ENCODE data around the gene ACVR1B. TPM values are rescaled to one million over a fixed set of nuclear protein-coding genes. Genes with fewer than 3 reads are reported as not detected.
A peak's percentile ranks its signal among the peaks of the same experiment; 100 is the strongest.
"Not testable (repeated sequence)": the region's sequence is repeated elsewhere in the genome, so short reads cannot be mapped to it uniquely, and the experiment has no call there.

The ACVR1B gene
- total RNA-seq, 2 donors from 2014 or later = 6.8 TPM

GRCh38 chr12:51961834-51962233 is 10.3 kb downstream of the ACVR1B start:
- no peak overlapping the region for H3K27ac Mint-ChIP-seq
- H3K4me1 Mint-ChIP-seq = peaks cover 12% of the 10 kb centered on the region
- H3K4me3 Mint-ChIP-seq = no peak overlapping the region
- no peaks in the 10 kb centered on the region for H3K27me3 Mint-ChIP-seq
- no peaks in the 10 kb centered on the region for H3K9me3 Mint-ChIP-seq
- ATAC-seq (replicated peaks) = no peak
- no peaks in the 10 kb centered on the region for H3K36me3 Mint-ChIP-seq (ENCODE audit: low read depth)

- peaks cover 12% of the 10 kb centered on the region for H3K4me1 Mint-ChIP-seq
- no peaks in the 10 kb centered on the region for H3K27me3 Mint-ChIP-seq
- ATAC-seq (replicated peaks) = no peak
- no peak overlapping the region for H3K4me3 Mint-ChIP-seq
- H3K27ac Mint-ChIP-seq = no peak overlapping the region
- H3K36me3 Mint-ChIP-seq (ENCODE audit: low read depth) = no peaks in the 10 kb centered on the region
- H3K9me3 Mint-ChIP-seq = no peaks in the 10 kb centered on the region
Observed at GRCh38 chr12:51962737-51963136, 11.2 kb downstream of the ACVR1B start.

GRCh38 chr12:51963477-51963876 is 12.0 kb downstream of the ACVR1B start:
- Mint-ChIP-seq H3K27me3 (no peaks in the 10 kb centered on the region), H3K4me1 (peaks cover 12% of the 10 kb centered on the region), H3K36me3 (ENCODE audit: low read depth) (no peaks in the 10 kb centered on the region), H3K4me3 (no peak overlapping the region), H3K27ac (no peak overlapping the region), H3K9me3 (no peaks in the 10 kb centered on the region)
- ATAC-seq (replicated peaks) = no peak

- H3K27ac Mint-ChIP-seq = peak overlapping the region; percentile 64
- no peaks in the 10 kb centered on the region for H3K9me3 Mint-ChIP-seq
- H3K4me3 Mint-ChIP-seq = peak overlapping the region; percentile 72
- H3K4me1 Mint-ChIP-seq = peaks cover 42% of the 10 kb centered on the region
- no peaks in the 10 kb centered on the region for H3K27me3 Mint-ChIP-seq
- no peaks in the 10 kb centered on the region for H3K36me3 Mint-ChIP-seq (ENCODE audit: low read depth)
- no peak for ATAC-seq (replicated peaks)
Observed at GRCh38 chr12:51969643-51970042, 18.1 kb downstream of the ACVR1B start.

GRCh38 chr12:51970904-51971646 is 19.6 kb downstream of the ACVR1B start:
- Mint-ChIP-seq H3K27me3 (no peaks in the 10 kb centered on the region), H3K9me3 (no peaks in the 10 kb centered on the region)

GRCh38 chr12:51971679-51972421 is 20.4 kb downstream of the ACVR1B start:
- Mint-ChIP-seq H3K27me3 (no peaks in the 10 kb centered on the region), H3K4me3 (peak overlapping the region; percentile 72), H3K27ac (peak overlapping the region; percentile 64), H3K4me1 (peaks cover 61% of the 10 kb centered on the region), H3K9me3 (no peaks in the 10 kb centered on the region), H3K36me3 (ENCODE audit: low read depth) (peaks cover 21% of the 10 kb centered on the region)
- ATAC-seq (replicated peaks) = peak; percentile 6

More at GRCh38 chr12:51970904-51971646, 19.6 kb downstream of the ACVR1B start:
- peak overlapping the region; percentile 72 for H3K4me3 Mint-ChIP-seq
- H3K27ac Mint-ChIP-seq = peak overlapping the region; percentile 64
- H3K36me3 Mint-ChIP-seq (ENCODE audit: low read depth) = peaks cover 13% of the 10 kb centered on the region
- peak; percentile 90 for ATAC-seq (replicated peaks)
- peaks cover 57% of the 10 kb centered on the region for H3K4me1 Mint-ChIP-seq

GRCh38 chr12:51972422-51972812 is 20.9 kb downstream of the ACVR1B start:
- H3K9me3 Mint-ChIP-seq = no peaks in the 10 kb centered on the region
- H3K4me1 Mint-ChIP-seq = peaks cover 61% of the 10 kb centered on the region
- ATAC-seq (replicated peaks) = no peak
- no peak overlapping the region for H3K27ac Mint-ChIP-seq
- H3K36me3 Mint-ChIP-seq (ENCODE audit: low read depth) = peaks cover 26% of the 10 kb centered on the region
- H3K27me3 Mint-ChIP-seq = no peaks in the 10 kb centered on the region
- peak overlapping the region; percentile 72 for H3K4me3 Mint-ChIP-seq

- H3K36me3 Mint-ChIP-seq (ENCODE audit: low read depth) = peaks cover 30% of the 10 kb centered on the region
- peak; percentile 60 for ATAC-seq (replicated peaks)
- no peaks in the 10 kb centered on the region for H3K9me3 Mint-ChIP-seq
- H3K27ac Mint-ChIP-seq = no peak overlapping the region
- peaks cover 61% of the 10 kb centered on the region for H3K4me1 Mint-ChIP-seq
- H3K27me3 Mint-ChIP-seq = no peaks in the 10 kb centered on the region
- peak overlapping the region; percentile 72 for H3K4me3 Mint-ChIP-seq
Observed at GRCh38 chr12:51972849-51973273, 21.4 kb downstream of the ACVR1B start.

GRCh38 chr12:51973560-51973959 is 22.1 kb downstream of the ACVR1B start:
- H3K4me1 Mint-ChIP-seq = peaks cover 61% of the 10 kb centered on the region
- H3K27ac Mint-ChIP-seq = no peak overlapping the region
- peak overlapping the region; percentile 72 for H3K4me3 Mint-ChIP-seq

GRCh38 chr12:51974646-51975045 is 23.1 kb downstream of the ACVR1B start:
- no peaks in the 10 kb centered on the region for H3K9me3 Mint-ChIP-seq
- ATAC-seq (replicated peaks) = no peak
- peaks cover 61% of the 10 kb centered on the region for H3K4me1 Mint-ChIP-seq
- H3K4me3 Mint-ChIP-seq = peak overlapping the region; percentile 30
- H3K27me3 Mint-ChIP-seq = no peaks in the 10 kb centered on the region
- peaks cover 43% of the 10 kb centered on the region for H3K36me3 Mint-ChIP-seq (ENCODE audit: low read depth)
- H3K27ac Mint-ChIP-seq = no peak overlapping the region

More at GRCh38 chr12:51973560-51973959, 22.1 kb downstream of the ACVR1B start:
- Mint-ChIP-seq H3K36me3 (ENCODE audit: low read depth) (peaks cover 37% of the 10 kb centered on the region), H3K9me3 (no peaks in the 10 kb centered on the region), H3K27me3 (no peaks in the 10 kb centered on the region)
- no peak for ATAC-seq (replicated peaks)

- Mint-ChIP-seq H3K4me3 (peak overlapping the region; percentile 30), H3K9me3 (no peaks in the 10 kb centered on the region)
Observed at GRCh38 chr12:51975196-51975595, 23.7 kb downstream of the ACVR1B start.

GRCh38 chr12:51976376-51977160 is 25.1 kb downstream of the ACVR1B start:
- H3K27ac Mint-ChIP-seq = no peak overlapping the region

More at GRCh38 chr12:51975196-51975595, 23.7 kb downstream of the ACVR1B start:
- ATAC-seq (replicated peaks) = no peak
- Mint-ChIP-seq H3K27me3 (no peaks in the 10 kb centered on the region), H3K27ac (no peak overlapping the region), H3K4me1 (peaks cover 59% of the 10 kb centered on the region), H3K36me3 (ENCODE audit: low read depth) (peaks cover 48% of the 10 kb centered on the region)

GRCh38 chr12:51977320-51977753 is 25.8 kb downstream of the ACVR1B start:
- Mint-ChIP-seq H3K9me3 (no peaks in the 10 kb centered on the region), H3K36me3 (ENCODE audit: low read depth) (peaks cover 65% of the 10 kb centered on the region), H3K4me3 (no peak overlapping the region), H3K4me1 (peaks cover 46% of the 10 kb centered on the region), H3K27me3 (no peaks in the 10 kb centered on the region), H3K27ac (no peak overlapping the region)
- ATAC-seq (replicated peaks) = no peak

More at GRCh38 chr12:51976376-51977160, 25.1 kb downstream of the ACVR1B start:
- H3K9me3 Mint-ChIP-seq = no peaks in the 10 kb centered on the region
- no peak overlapping the region for H3K4me3 Mint-ChIP-seq
- no peaks in the 10 kb centered on the region for H3K27me3 Mint-ChIP-seq
- peaks cover 57% of the 10 kb centered on the region for H3K36me3 Mint-ChIP-seq (ENCODE audit: low read depth)
- H3K4me1 Mint-ChIP-seq = peaks cover 53% of the 10 kb centered on the region
- ATAC-seq (replicated peaks) = no peak

- Mint-ChIP-seq H3K36me3 (ENCODE audit: low read depth) (peaks cover 73% of the 10 kb centered on the region), H3K4me1 (peaks cover 32% of the 10 kb centered on the region)
- not testable (repeated sequence) for H3K4me3 Mint-ChIP-seq; H3K27ac Mint-ChIP-seq; H3K9me3 Mint-ChIP-seq; H3K27me3 Mint-ChIP-seq; ATAC-seq (replicated peaks)
Observed at GRCh38 chr12:51979306-51979705, 27.8 kb downstream of the ACVR1B start.
